Progenitor cell of endocrine pancreas (in vitro differentiated cells): ENCODE data around the gene B4GALT5. TPM values are rescaled to one million over a fixed set of nuclear protein-coding genes. Genes with fewer than 3 reads are reported as not detected.
A peak's percentile ranks its signal among the peaks of the same experiment; 100 is the strongest.
"Not testable (repeated sequence)": the region's sequence is repeated elsewhere in the genome, so short reads cannot be mapped to it uniquely, and the experiment has no call there.

Experiments used
- DNase-seq: peaks from one replicate; pipeline ENCODE4 v3.0.0; 2021; ENCODE audit warnings: low spot score; ENCODE audit not compliant: unreplicated experiment
- H3K27ac Mint-ChIP-seq: 2 replicates; pipeline ENCODE4 v1.8.0; 2021; ENCODE audit warnings: mild to moderate bottlenecking, moderate library complexity, mixed read lengths
- H3K27me3 Mint-ChIP-seq: 2 replicates; pipeline ENCODE4 v1.8.0; 2021; ENCODE audit warnings: mixed read lengths
- H3K36me3 Mint-ChIP-seq: 2 replicates; pipeline ENCODE4 v1.8.0; 2022; ENCODE audit warnings: mixed read lengths; ENCODE audit not compliant: insufficient read depth
- H3K4me1 Mint-ChIP-seq: 2 replicates; pipeline ENCODE4 v1.8.0; 2021; ENCODE audit warnings: low read depth, mixed read lengths
- H3K4me3 Mint-ChIP-seq: 2 replicates; pipeline ENCODE4 v1.8.0; 2021; ENCODE audit warnings: low read depth, mild to moderate bottlenecking, moderate library complexity, mixed read lengths
- H3K9me3 Mint-ChIP-seq: 2 replicates; pipeline ENCODE4 v1.8.0; 2021; ENCODE audit warnings: low read depth, mixed read lengths
- total RNA-seq: library from RNA; stranded (reverse); gene quantifications from 2 replicates; pipeline ENCODE4 v1.2.1, GENCODE V29; 2021
- TF ChIP-seq, protein P1 (sequence below): fragments of 200-600 bp; sonication (generic); IDR thresholded peaks from one replicate; pipeline ENCODE4 v1.5.0; 2021; ENCODE audit warnings: antibody characterized with exemption, mild to moderate bottlenecking; ENCODE audit not compliant: unreplicated experiment

B4GALT5 gene
- total RNA-seq, 1 donor from 2014 or later, result 58.6 TPM

DNA sequence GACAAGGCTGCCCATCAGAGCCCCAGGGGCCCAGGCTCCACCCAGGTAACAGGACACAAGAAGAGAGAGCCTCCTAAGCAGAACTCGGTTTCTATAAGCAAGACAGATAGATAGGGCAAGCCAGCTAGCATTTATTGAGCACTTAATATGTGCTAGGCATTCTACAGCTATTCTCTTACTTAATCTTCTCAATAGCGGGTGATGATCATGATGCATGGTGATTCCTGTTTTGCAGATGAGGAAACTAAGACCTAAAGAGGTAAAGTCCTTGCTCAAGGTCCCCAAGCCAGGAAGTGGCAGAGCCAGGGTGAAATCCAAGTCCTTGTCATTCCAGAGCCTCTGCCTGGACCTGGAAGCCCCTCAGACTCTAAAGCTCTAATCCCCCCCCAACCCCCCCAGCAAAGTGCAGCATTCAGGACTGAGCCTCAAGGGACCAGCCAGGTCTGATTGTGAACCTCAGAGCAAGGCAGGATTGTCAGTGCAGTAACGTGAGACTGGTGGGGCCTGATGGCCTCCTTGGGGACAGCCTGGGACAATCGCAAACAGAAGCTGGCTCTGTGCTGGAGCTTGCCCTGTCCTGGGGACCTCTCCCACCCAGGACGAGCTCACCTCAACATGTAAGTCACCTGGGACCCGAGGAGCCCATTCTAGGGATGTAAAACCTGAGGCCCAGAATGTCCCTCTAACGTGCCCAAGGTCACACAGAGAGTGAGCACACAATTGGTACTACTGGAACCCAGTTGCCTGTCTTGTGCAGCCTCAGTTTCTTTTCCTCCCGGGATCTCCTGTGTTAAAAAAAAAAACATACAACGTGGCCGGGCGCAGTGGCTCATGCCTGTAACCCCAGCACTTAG is 97.3 kb downstream of the B4GALT5 start:
- Mint-ChIP-seq H3K4me1 (no peaks in the 10 kb centered on the region), H3K9me3 (no peaks in the 10 kb centered on the region), H3K36me3 (no peaks in the 10 kb centered on the region), H3K4me3 (no peak overlapping the region), H3K27me3 (no peaks in the 10 kb centered on the region), H3K27ac (no peak overlapping the region)
- TF ChIP-seq, protein P1, sequence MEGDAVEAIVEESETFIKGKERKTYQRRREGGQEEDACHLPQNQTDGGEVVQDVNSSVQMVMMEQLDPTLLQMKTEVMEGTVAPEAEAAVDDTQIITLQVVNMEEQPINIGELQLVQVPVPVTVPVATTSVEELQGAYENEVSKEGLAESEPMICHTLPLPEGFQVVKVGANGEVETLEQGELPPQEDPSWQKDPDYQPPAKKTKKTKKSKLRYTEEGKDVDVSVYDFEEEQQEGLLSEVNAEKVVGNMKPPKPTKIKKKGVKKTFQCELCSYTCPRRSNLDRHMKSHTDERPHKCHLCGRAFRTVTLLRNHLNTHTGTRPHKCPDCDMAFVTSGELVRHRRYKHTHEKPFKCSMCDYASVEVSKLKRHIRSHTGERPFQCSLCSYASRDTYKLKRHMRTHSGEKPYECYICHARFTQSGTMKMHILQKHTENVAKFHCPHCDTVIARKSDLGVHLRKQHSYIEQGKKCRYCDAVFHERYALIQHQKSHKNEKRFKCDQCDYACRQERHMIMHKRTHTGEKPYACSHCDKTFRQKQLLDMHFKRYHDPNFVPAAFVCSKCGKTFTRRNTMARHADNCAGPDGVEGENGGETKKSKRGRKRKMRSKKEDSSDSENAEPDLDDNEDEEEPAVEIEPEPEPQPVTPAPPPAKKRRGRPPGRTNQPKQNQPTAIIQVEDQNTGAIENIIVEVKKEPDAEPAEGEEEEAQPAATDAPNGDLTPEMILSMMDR, result no peak
- DNase-seq, result no peak

DNA sequence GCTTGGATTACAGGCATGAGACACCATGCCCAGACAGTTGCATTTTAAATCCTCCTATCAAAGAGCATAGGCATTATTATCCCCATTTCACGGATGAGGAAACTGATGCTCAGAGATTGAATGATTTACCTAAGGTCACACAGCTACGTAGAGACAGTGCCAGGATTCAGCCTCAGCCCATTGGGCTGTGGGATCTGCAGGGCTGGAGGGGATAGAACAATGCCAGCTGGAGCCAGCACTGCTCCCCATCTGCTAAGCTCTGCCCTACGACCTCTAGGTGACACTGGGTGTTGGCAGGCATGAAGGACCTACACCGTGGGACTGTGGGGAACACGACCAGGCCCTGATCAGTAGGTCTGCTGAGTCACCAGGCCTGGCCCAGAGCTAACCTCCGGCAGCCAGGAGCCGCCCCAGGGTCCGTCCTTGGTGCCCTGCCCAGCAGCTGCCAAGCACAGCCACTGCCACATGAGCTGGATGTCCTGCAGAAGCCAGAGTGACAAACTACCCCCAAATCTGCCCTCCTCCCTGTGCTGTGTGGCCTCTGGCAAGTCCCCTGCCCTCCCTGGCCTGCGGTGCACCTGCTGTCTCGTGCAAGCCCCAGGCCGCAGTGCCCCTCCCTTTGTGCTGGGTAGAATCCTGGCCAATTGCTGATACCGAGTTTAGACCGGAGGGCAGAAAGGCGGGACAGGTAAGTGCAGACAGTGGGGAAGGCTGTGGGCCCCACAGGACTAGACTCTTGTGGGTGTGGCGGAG is 98.1 kb downstream of the B4GALT5 start:
- Mint-ChIP-seq H3K4me3 (no peak overlapping the region), H3K27ac (no peak overlapping the region), H3K9me3 (no peaks in the 10 kb centered on the region), H3K27me3 (peaks cover 4% of the 10 kb centered on the region), H3K36me3 (no peaks in the 10 kb centered on the region), H3K4me1 (peaks cover 2% of the 10 kb centered on the region)
- no peak for DNase-seq
- TF ChIP-seq, protein P1, result no peak

DNA sequence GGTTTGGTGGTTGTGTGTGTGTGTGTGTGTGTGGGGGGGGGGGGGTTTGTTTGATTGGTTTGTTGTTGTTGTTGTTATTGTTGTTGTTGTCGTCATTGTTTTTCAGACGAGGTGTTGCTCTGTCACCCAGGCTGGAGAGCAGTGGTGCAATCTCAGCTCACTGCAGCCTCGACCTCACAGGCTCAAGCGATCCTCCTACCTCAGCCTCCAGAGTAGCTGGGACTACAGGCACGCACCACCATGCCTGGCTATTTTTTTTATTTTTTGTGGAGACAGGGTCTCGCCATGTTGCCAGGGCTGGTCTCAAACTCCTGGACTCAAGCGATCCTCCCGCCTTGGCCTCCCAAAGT is 98.7 kb downstream of the B4GALT5 start:
- not testable (repeated sequence) for DNase-seq, H3K4me3 Mint-ChIP-seq, H3K4me1 Mint-ChIP-seq, H3K27me3 Mint-ChIP-seq, H3K27ac Mint-ChIP-seq, H3K9me3 Mint-ChIP-seq, H3K36me3 Mint-ChIP-seq

DNA sequence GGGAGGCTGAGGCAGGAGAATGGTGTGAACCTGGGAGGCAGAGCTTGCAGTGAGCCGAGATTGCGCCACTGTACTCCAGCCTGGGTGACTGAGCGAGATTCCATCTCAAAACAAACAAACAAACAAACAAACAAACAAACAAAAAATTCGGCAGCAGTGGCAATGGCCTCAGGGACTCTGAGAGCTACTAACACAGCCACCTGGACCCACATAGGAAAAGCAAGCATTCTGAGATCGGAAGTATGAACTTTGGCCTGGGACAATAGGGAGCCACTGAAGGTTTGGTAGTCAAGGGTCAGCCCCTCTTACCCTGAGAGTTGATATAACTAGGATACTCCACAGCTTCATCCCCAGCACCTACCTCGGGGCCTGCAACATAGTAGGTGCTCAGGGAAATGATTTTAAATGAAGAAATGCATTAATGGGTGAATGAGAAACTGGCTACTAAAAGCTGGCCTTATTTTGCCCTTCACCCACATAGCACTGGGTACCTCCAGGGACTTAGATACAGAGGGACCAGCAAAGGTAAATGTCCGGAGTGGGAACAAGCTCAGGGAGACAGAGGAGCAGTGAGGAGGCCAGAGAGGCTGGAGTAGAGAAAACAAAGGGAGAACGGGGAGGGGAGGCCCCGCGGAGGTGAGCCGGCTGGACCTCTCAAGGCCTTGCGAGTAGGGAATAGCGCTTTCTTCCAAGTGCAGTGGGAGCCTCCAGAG is 99.2 kb downstream of the B4GALT5 start:
- TF ChIP-seq, protein P1, result no peak
- DNase-seq, result no peak
- Mint-ChIP-seq H3K36me3 (no peaks in the 10 kb centered on the region), H3K27me3 (peaks cover 5% of the 10 kb centered on the region), H3K4me1 (peaks cover 2% of the 10 kb centered on the region), H3K27ac (peak overlapping the region; percentile 79), H3K4me3 (no peak overlapping the region), H3K9me3 (no peaks in the 10 kb centered on the region)

DNA sequence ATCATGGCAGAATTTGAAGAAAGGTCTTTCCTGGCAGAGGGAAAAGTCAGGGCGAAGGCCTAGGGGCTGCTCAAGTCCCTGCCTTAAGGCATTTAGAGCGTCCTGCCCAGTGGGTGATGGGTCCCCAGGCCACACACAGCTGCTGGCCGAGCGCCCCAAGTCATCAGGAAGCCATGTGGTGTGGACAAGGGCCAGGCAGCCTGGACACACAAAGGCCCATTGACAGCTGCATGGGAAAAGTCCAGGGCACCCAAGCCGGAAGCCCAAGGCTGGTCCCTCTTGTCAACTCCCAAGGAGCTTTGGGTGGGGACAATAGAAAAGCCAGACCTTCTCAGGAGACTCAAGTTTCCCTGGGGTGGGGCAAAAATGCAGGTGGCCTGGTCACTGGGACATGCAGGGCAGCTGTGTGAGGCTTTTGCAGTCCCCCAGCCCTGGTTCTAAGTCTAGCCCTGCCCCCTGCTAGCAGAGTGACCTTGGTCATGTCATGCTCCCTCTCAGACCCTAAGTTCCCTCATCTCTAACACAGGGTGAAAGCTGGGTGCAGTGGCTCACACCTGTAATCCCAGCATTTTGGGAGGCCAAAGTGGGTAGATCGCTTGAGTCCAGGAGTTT is 101.4 kb downstream of the B4GALT5 start:
- TF ChIP-seq, protein P1, result no peak
- Mint-ChIP-seq H3K36me3 (no peaks in the 10 kb centered on the region), H3K4me3 (no peak overlapping the region), H3K4me1 (peaks cover 2% of the 10 kb centered on the region), H3K9me3 (no peaks in the 10 kb centered on the region), H3K27me3 (peaks cover 11% of the 10 kb centered on the region), H3K27ac (no peak overlapping the region)
- no peak for DNase-seq

DNA sequence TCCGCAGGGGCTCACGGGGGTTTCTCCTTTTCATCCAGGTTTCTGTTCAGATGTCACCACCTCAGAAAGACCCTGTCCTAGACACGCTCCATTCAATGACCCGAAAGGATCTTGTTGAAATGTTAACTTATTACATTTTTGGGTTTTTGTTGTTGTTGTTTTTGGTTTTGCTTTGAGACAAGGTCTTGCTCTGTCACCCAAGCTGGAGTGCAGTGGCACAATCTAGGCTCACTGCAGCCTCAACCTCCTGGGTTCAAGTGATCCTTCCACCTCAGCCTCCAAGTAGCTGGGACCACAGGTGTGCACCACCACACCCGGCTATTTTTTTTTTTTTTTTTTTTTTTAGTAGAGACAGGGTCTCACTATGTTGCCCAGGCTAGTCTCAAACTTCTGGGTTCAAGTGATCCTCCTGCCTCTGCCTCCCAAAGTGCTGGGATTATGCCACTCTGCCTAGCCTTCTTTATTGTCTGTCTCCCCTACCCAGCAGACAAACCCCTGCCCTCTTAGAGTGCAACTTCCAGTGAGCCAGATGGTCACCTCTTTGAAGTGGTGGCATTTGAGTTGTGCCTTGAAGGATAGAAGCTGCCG is 102.0 kb downstream of the B4GALT5 start:
- H3K4me3 Mint-ChIP-seq, result not testable (repeated sequence)

More for the DNA sequence above, 102.0 kb downstream of the B4GALT5 start:
- not testable (repeated sequence) for DNase-seq, H3K36me3 Mint-ChIP-seq, H3K9me3 Mint-ChIP-seq, H3K4me1 Mint-ChIP-seq
- peak overlapping the region; percentile 45 for H3K27ac Mint-ChIP-seq
- peaks cover 11% of the 10 kb centered on the region for H3K27me3 Mint-ChIP-seq
